ENCODE measurements around the gene CD47.

The CD47 gene

GRCh38 chr3:108099244-108099643 lies 8.4 kb upstream of the CD47 start:
- no peak for TF ChIP-seq CTCF (conservative IDR thresholded peaks at IDR 0.05; ENCODE audit: low read depth, low read length)
- no peak overlapping the region for H3K4me3 ChIP-seq (ENCODE audit: low read depth, low read length)
- DNase-seq (ENCODE audit: low read depth) = no peak

DNA sequence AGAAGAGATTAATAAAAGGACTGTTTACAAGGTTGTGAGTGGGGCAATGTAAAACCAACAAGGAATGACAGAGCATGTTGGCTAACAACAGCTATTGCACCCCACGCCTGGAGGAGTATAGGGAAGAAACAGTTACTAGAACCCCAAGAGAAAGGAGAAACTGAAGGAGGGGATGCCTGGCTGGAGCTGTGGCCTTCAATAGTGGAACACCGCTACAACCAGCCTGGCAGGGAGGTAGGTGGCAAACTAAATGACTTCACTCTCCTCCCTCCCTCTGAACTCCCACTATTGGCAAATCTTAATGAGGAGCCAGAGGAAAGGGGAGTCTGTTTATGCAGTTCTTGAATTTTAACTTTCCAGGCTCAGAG lies 7.2 kb upstream of the CD47 start:
- no peak for TF ChIP-seq CTCF (conservative IDR thresholded peaks at IDR 0.05; ENCODE audit: low read depth, low read length)
- DNase-seq (ENCODE audit: low read depth) = no peak
- no peak overlapping the region for H3K4me3 ChIP-seq (ENCODE audit: low read depth, low read length)

DNA sequence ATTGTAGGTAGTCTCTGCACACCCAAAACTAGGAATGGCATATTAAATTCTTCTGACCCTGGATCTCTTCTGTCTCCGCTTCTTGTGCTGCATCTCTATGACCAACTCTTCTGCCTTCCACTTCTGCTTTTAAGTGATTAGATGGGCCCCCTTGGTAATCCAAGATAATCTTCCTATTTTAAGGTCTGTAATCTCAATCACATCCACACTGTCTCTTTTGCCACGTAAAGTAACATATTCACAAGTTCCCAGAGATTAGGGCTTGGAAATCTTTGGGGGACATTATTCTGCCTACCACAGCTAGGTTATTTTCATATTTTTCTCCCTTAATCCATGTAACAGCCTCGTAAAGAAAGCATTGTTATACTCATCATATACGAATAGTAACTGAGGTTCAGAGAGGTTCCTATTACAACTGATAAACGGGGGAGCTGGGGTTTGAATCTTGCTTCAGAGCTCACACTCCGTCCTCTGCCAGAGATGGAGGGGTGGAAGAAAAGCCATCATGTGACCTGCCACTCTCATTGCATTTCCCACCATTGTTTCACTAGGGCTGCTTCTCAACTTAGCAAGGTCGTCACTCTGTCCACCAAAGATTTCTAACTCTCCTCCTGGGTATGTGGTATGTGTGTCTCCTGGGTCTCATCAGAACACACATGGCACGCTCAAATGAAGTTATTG lies 6.6 kb upstream of the CD47 start:
- H3K4me3 ChIP-seq (ENCODE audit: low read depth, low read length) = no peak overlapping the region

DNA sequence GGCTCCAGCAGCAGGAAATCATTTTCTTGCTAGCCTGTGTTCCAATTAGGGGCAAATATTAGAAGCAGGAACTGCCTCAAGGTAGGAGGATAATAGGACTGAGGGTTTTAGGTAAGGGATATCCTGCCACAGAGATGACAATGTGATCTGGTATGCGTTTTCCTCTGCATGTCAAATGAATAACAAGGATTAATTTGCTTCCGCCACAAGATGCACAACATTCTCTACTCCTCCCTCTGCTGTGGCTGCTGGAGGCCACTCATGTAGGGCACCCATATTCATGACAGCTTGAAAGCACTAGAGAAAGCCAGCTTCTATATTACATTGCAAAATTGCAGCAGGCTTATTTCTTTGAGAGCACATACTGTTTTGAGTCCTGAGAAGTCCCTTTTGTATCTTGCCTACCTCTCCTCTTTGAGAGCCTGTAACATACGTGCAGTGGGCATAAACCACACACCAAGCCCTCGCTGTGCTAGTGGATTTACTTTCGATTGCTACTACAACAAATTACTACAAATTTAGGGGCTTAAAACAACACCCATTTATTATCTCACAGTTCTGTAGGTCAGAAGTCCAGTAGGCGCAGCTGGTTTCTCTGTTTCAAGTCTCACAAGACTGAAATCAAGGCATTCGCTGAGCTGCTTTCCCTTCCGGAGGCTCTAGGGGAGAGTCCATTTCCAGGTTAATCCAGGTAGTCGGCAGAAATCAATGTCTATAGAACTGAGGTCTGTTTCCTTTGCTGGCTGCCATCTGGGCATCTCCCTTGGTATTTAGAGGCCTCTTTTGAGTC lies 5.9 kb upstream of the CD47 start:
- no peak for TF ChIP-seq CTCF (conservative IDR thresholded peaks at IDR 0.05; ENCODE audit: low read depth, low read length)
- H3K4me3 ChIP-seq (ENCODE audit: low read depth, low read length) = no peak overlapping the region
- no peak for DNase-seq (ENCODE audit: low read depth)

More for the DNA sequence above, 6.6 kb upstream of the CD47 start:
- TF ChIP-seq CTCF (conservative IDR thresholded peaks at IDR 0.05; ENCODE audit: low read depth, low read length) = no peak
- DNase-seq (ENCODE audit: low read depth) = no peak

DNA sequence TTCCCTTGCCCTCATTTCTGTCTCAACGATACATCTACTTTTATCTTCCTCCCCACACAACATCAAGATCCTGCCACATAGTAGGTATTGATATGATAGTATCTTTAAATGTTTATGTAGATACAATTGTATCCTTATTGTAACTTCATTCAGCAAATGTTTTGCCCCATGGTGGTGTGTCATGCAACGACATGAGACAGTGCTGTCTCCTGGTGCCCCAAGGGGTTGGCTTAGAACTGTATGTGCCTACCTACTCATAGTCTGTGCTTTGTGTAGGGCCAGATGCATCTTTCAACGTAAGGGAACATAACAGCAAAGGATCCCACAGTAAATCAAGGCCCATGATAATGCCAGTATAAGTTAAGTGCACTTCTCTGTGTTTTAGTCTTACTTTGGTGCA lies 2.8 kb upstream of the CD47 start:
- no peak overlapping the region for H3K4me3 ChIP-seq (ENCODE audit: low read depth, low read length)
- DNase-seq (ENCODE audit: low read depth) = no peak
- TF ChIP-seq CTCF (conservative IDR thresholded peaks at IDR 0.05; ENCODE audit: low read depth, low read length) = no peak

GRCh38 chr3:108093021-108093420 lies 2.2 kb upstream of the CD47 start:
- DNase-seq (ENCODE audit: low read depth) = no peak
- no peak overlapping the region for H3K4me3 ChIP-seq (ENCODE audit: low read depth, low read length)
- no peak for TF ChIP-seq CTCF (conservative IDR thresholded peaks at IDR 0.05; ENCODE audit: low read depth, low read length)

DNA sequence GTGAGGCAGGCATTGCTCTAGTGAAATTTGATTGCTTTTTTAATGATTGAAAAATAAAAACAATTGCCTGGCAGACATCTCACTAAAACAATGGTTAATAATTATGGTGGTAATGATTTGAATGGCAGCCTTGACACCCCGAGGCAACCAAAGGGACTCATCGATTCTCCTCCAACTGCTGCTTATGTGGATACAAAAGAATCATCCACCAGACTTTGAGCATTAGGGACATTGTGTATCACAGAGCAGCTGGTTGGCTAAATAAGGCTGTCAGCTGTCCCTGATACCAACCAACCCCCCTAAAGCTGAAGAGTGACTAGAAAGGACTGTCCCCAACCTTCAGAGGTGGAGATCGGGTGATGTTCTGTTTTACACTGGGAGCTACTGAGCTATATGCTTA lies 1.7 kb upstream of the CD47 start:
- DNase-seq (ENCODE audit: low read depth) = no peak
- TF ChIP-seq CTCF (conservative IDR thresholded peaks at IDR 0.05; ENCODE audit: low read depth, low read length) = no peak
- no peak overlapping the region for H3K4me3 ChIP-seq (ENCODE audit: low read depth, low read length)
